Activated CD4-positive, alpha-beta T cell treated with anti-CD3 and anti-CD28 coated beads, Interleukin-10, Interleukin-2, amounts not matched to agents 100 ng/mL and 50 ng/mL, durations not matched to agents 16 hours and 8 hours (primary cell): Measurements from ENCODE around the gene PSEN2.
A peak's percentile ranks its signal among the peaks of the same experiment; 100 is the strongest.
"Not testable (repeated sequence)": the region's sequence is repeated elsewhere in the genome, so short reads cannot be mapped to it uniquely, and the experiment has no call there.

Source experiments
- DNase-seq: peaks from one replicate; pipeline ENCODE4 v3.0.0-alpha.2; 2020

The PSEN2 gene

GRCh38 chr1:226920446-226920894 is 50.1 kb downstream of the PSEN2 start:
- DNase-seq: no peak

- no peak for DNase-seq
These were observed 51.1 kb downstream of the PSEN2 start for GRCh38 chr1:226921504-226921903.

GRCh38 chr1:226929260-226930111 is 59.1 kb downstream of the PSEN2 start:
- not testable (repeated sequence) for DNase-seq

DNA sequence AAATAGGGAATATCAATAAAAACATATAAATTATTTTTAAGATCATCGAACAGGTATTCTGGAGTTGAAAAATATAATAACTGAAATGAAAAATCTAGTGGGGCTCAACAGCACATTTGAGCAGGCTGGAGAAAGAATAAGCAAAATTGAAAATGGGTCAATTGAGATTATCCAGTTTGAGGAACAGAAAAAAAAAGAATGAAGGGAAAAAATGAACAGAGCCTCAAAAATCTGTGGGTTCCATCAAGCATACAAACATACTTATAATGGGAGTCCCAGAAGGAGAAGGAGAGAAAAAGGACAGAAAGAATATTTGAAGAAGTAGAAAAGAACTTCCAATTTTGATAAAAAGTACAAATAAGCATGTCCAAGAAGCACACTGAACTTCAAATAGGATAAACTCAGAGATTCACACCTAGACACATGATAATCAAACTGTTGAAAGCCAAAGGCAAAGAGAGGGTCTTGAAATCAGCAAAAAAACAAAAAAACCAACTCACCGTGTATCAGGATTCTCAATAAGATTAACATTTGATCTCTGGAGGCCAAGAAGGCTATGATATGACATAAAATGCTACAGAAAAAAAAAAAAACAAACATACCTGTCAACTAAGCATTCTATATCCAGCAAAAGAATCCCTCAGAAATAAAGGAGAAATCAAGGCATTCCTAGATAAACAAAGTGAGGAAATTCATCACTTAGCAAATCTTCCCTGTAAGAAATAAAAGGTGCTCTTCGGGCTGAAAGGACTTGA is 64.2 kb downstream of the PSEN2 start:
- DNase-seq: no peak

- DNase-seq: no peak
These were observed 67.7 kb downstream of the PSEN2 start for GRCh38 chr1:226937940-226938725.

GRCh38 chr1:226938903-226939437 is 68.6 kb downstream of the PSEN2 start:
- peak; percentile 45 for DNase-seq

GRCh38 chr1:226939438-226940028 is 69.1 kb downstream of the PSEN2 start:
- DNase-seq: peak; percentile 81

DNA sequence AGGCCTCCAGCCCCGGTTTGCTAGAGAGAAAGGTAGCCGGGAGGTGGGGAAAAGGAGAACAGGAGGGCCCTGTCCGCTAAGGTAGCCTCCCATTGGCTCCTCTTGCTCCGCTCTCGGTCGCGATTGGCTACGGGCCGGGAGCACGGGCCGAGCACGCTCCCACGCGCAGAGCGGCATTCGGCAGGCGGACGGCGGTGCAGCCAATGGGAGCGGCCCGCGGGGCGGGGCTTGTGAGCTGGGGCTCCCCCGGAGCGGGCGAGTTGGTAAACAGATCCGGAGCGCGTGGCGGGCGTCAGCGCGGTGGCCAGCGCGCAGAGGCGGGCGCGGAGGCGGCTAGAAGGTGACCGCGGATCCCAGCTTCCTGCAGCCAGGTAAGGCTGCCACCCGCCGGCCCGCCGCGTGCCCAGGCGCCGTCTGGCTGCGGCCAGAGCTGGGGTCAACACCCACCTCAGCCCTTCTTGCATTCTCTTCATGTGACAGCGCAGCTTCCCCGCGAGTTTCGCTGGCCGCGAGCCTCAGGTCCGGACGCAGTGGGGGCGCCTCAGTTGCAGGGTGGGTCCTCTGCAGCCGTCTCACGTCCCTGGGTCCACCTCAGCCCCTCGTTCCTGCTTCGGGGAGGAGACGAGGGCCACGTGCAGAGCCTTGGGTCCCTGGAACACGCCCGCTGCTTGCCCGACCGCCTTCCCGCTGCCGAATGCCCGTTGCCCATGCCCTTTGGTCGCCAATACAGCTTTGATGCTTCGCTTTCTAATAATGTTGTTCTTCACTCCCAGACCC is 69.8 kb downstream of the PSEN2 start, which contains the start of gene COQ8A:
COQ8A (plus strand) TSS at position 266 of the 777 bp plus-strand sequence. CDS start 21,092 bp downstream, outside the sequence.
- peak; percentile 100 for DNase-seq

GRCh38 chr1:226940806-226941067 is 70.3 kb downstream of the PSEN2 start:
- no peak for DNase-seq

- DNase-seq: no peak
These were observed 72.0 kb downstream of the PSEN2 start for GRCh38 chr1:226942392-226942791.

- DNase-seq: no peak
These were observed 72.7 kb downstream of the PSEN2 start for GRCh38 chr1:226943156-226943555.

GRCh38 chr1:226943927-226944326 is 73.5 kb downstream of the PSEN2 start:
- DNase-seq: no peak

- DNase-seq: no peak
These were observed 74.9 kb downstream of the PSEN2 start for GRCh38 chr1:226945106-226945857.
